Measurements from ENCODE around the gene NOTO.

DNA sequence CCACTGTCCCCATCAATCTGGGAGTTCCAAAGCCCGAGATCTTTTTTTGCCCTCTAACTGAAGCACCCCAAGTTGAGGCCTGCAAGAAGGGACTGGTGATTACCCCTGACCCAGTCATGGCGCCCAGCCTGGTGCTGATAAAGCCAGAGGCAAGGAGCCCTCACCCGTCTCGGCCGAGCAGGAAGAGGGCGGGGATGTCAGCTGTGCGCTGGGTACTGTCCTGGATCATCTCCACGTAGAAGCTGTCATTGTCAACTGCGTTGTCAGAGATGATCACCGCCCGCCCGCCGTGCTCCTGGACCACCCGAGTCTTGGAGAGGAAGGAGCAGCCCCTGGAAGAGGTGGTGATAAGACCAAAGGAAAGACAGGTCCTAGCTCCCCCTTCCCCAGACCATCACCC lies 26.3 kb downstream of the NOTO start:
- TF ChIP-seq GATA3 (IDR thresholded peaks at IDR 0.05; ENCODE audit: low read depth, low read length) = no peak
- TF ChIP-seq GATA2 (IDR thresholded peaks at IDR 0.05; ENCODE audit: low read depth, low read length) = no peak

Measured in SH-SY5Y (cell line).